COR-L47 (cell line): ENCODE data around the gene CCR8.
"Not testable (repeated sequence)": the region's sequence is repeated elsewhere in the genome, so short reads cannot be mapped to it uniquely, and the experiment has no call there.

Source experiments
- DNase-seq: peaks from one replicate; lab custom pipeline; 2025; lab: John Stamatoyannopoulos, UW

CCR8 gene

GRCh38 chr3:39349080-39349479, 19.6 kb downstream of the CCR8 start:
- DNase-seq, result no peak

GRCh38 chr3:39350714-39351113, 21.2 kb downstream of the CCR8 start:
- DNase-seq, result no peak

- DNase-seq, result not testable (repeated sequence)
Observed at GRCh38 chr3:39351134-39351533, 21.6 kb downstream of the CCR8 start.

- not testable (repeated sequence) for DNase-seq
Observed at GRCh38 chr3:39353168-39353927, 23.8 kb downstream of the CCR8 start.

- no peak for DNase-seq
Observed at GRCh38 chr3:39358333-39358732, 28.8 kb downstream of the CCR8 start.

- no peak for DNase-seq
Observed at GRCh38 chr3:39361252-39361927, 31.9 kb downstream of the CCR8 start.

- DNase-seq, result no peak
Observed at GRCh38 chr3:39362192-39362591, 32.7 kb downstream of the CCR8 start.

- no peak for DNase-seq
Observed at GRCh38 chr3:39362812-39363211, 33.3 kb downstream of the CCR8 start.

- DNase-seq, result not testable (repeated sequence)
Observed at GRCh38 chr3:39370450-39370849, 40.9 kb downstream of the CCR8 start.

GRCh38 chr3:39372833-39373232, 43.3 kb downstream of the CCR8 start:
- DNase-seq, result no peak

- DNase-seq, result no peak
Observed at GRCh38 chr3:39376959-39377634, 47.6 kb downstream of the CCR8 start.

GRCh38 chr3:39378088-39378487, 48.6 kb downstream of the CCR8 start:
- no peak for DNase-seq

GRCh38 chr3:39378957-39379777, 49.7 kb downstream of the CCR8 start:
- DNase-seq, result no peak

GRCh38 chr3:39379778-39380155, 50.3 kb downstream of the CCR8 start:
- DNase-seq, result no peak

- no peak for DNase-seq
Observed at GRCh38 chr3:39381432-39381831, 51.9 kb downstream of the CCR8 start.
